ENCODE results near the gene SENP3.

- TF ChIP-seq YY1 (IDR thresholded peaks at IDR 0.05; ENCODE audit: low read depth) (no peak), RAD21 (IDR thresholded peaks at IDR 0.05; ENCODE audit: low read depth) (no peak), USF1 (IDR thresholded peaks at IDR 0.05) (no peak; the same call in 1 of the 2 replicates)
These were observed 52.9 kb downstream of the SENP3 start, which contains the start of gene FXR2 for GRCh38 chr17:7614425-7615264.

Measured in Ishikawa (cell line).